ENCODE measurements around the gene ADPRS.

Gene ADPRS

GRCh38 chr1:36076979-36077573, 11.6 kb upstream of the ADPRS start:
- TF ChIP-seq SIN3A (IDR thresholded peaks at IDR 0.05; ENCODE audit: borderline replicate concordance, insufficient read depth, low read length) = no peak
- TF ChIP-seq POLR2AphosphoS5 (IDR thresholded peaks at IDR 0.05; ENCODE audit: low read depth, low read length) = no peak
- no peak for TF ChIP-seq TAF1 (IDR thresholded peaks at IDR 0.05; ENCODE audit: borderline replicate concordance, insufficient read depth, low read length)

- TF ChIP-seq FOXP2 (optimal IDR thresholded peaks at IDR 0.05; ENCODE audit: borderline replicate concordance, extremely low read depth, extremely low read length, insufficient read depth) (no peak), REST (IDR thresholded peaks at IDR 0.05; ENCODE audit: insufficient read depth in 1 of 2, low read depth in 2 of 2, low read length in 2 of 2) (no peak), POLR2AphosphoS5 (IDR thresholded peaks at IDR 0.05; ENCODE audit: low read depth, low read length) (no peak), TAF1 (IDR thresholded peaks at IDR 0.05; ENCODE audit: borderline replicate concordance, insufficient read depth, low read length) (no peak), SIN3A (IDR thresholded peaks at IDR 0.05; ENCODE audit: borderline replicate concordance, insufficient read depth, low read length) (no peak)
These were observed 8.5 kb upstream of the ADPRS start for GRCh38 chr1:36080236-36080635.

GRCh38 chr1:36080801-36081200, 7.9 kb upstream of the ADPRS start:
- TF ChIP-seq REST (IDR thresholded peaks at IDR 0.05; ENCODE audit: insufficient read depth in 1 of 2, low read depth in 2 of 2, low read length in 2 of 2) = no peak
- no peak for TF ChIP-seq SIN3A (IDR thresholded peaks at IDR 0.05; ENCODE audit: borderline replicate concordance, insufficient read depth, low read length)
- TF ChIP-seq FOXP2 (optimal IDR thresholded peaks at IDR 0.05; ENCODE audit: borderline replicate concordance, extremely low read depth, extremely low read length, insufficient read depth) = no peak
- no peak for TF ChIP-seq POLR2AphosphoS5 (IDR thresholded peaks at IDR 0.05; ENCODE audit: low read depth, low read length)
- no peak for TF ChIP-seq TAF1 (IDR thresholded peaks at IDR 0.05; ENCODE audit: borderline replicate concordance, insufficient read depth, low read length)

- TF ChIP-seq FOXP2 (optimal IDR thresholded peaks at IDR 0.05; ENCODE audit: borderline replicate concordance, extremely low read depth, extremely low read length, insufficient read depth) (no peak), REST (IDR thresholded peaks at IDR 0.05; ENCODE audit: insufficient read depth in 1 of 2, low read depth in 2 of 2, low read length in 2 of 2) (no peak), SIN3A (IDR thresholded peaks at IDR 0.05; ENCODE audit: borderline replicate concordance, insufficient read depth, low read length) (no peak), POLR2AphosphoS5 (IDR thresholded peaks at IDR 0.05; ENCODE audit: low read depth, low read length) (no peak), TAF1 (IDR thresholded peaks at IDR 0.05; ENCODE audit: borderline replicate concordance, insufficient read depth, low read length) (no peak)
These were observed 6.7 kb upstream of the ADPRS start for GRCh38 chr1:36081926-36082485.

GRCh38 chr1:36083219-36083618, 5.5 kb upstream of the ADPRS start:
- no peak for TF ChIP-seq POLR2AphosphoS5 (IDR thresholded peaks at IDR 0.05; ENCODE audit: low read depth, low read length)
- TF ChIP-seq SIN3A (IDR thresholded peaks at IDR 0.05; ENCODE audit: borderline replicate concordance, insufficient read depth, low read length) = no peak
- no peak for TF ChIP-seq TAF1 (IDR thresholded peaks at IDR 0.05; ENCODE audit: borderline replicate concordance, insufficient read depth, low read length)
- no peak for TF ChIP-seq FOXP2 (optimal IDR thresholded peaks at IDR 0.05; ENCODE audit: borderline replicate concordance, extremely low read depth, extremely low read length, insufficient read depth)
- TF ChIP-seq REST (IDR thresholded peaks at IDR 0.05; ENCODE audit: insufficient read depth in 1 of 2, low read depth in 2 of 2, low read length in 2 of 2) = no peak
